HUDEP-2 (cell line): ENCODE data around the gene CCDC160.

Experiments
- DNase-seq, 76 experiments: peaks; one replicate each; lab custom pipeline; 2025; ENCODE audit not compliant: unreplicated experiment in 76 of 76; lab: John Stamatoyannopoulos, UW

CCDC160 gene

DNA sequence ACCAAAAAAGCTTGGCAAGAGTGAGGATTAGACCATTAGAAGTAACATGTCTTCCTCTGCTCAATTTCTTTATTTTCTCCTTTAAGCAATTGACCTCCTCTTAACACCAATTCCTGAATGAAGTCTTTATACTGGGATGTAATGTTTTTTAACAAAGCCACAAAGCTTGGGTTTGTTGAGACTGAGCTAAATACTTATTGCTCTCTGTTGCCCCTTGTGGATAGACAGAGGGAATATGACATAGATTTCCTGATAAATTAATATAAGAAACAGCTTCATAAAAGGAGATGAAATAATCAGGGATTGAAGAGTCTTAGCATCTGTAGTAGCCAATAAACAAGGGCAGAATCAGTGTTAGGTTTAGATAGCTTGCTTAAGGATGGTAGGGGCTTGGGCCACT lies 57.6 kb downstream of the CCDC160 start:
- peak in 1 of 76 experiments; percentile 0 for DNase-seq
